ENCODE results near the gene KLHL4. TPM values are rescaled to one million over a fixed set of nuclear protein-coding genes. Genes with fewer than 3 reads are reported as not detected.
"Not testable (repeated sequence)": the region's sequence is repeated elsewhere in the genome, so short reads cannot be mapped to it uniquely, and the experiment has no call there.

Gene KLHL4
- not detected in 2 replicates for total RNA-seq (2014; rRNA removed; shearing (Covaris generic))

DNA sequence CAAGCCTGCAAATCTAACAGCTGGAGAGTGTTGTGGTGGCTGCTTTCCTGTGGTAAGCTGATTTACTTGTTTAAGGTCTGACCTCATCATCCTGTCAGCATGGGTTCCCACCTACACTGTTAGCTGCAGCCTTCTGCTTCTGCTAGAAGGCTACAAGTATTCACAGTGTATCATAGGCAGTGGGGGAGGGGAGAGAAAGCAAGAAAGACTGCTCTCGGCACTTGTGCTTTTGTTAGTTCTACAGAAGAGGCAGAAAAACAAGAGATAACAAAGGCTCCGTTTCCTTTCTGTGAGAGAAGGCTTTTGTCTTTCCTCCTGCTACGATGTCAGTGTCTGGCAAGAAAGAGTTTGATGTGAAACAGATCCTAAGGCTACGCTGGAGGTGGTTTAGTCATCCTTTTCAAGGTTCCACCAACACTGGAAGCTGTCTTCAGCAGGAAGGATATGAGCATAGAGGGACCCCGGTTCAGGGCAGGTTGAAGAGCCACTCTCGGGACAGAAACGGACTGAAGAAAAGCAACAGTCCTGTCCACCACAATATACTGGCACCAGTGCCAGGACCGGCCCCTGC, at the start of gene KLHL4:
Gene KLHL4, plus strand, starts transcription at position 232 of the 571 bp plus-strand sequence. Its CDS starts 92 bp downstream, at position 324.
- no peak for DNase-seq (ENCODE audit: low spot score)
- in situ Hi-C loops (cut with HindIII; ENCODE audit: low sequenced_read_pairs) = no loop called here

DNA sequence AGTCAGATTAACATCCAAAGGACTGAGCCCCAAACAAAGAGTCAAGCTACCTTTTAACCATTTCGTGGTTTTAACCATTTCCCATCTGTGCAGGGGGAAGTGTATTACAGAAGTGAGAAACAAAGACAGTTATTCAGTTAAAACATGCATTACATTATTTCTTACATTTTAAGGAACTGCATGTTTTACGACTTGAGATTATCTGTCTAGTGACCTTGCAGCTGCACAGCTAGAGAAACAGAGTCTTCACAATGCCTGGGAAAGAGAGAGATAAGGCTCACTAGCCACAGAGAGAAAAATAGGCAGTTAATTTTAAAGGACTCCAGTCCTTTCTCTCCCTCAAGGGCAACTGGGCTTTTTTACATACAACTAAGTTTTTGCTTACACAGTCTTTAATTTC, 48.7 kb upstream of the KLHL4 start:
- in situ Hi-C loops (cut with HindIII; ENCODE audit: low sequenced_read_pairs) = no loop called here
- DNase-seq (ENCODE audit: low spot score) = no peak

- in situ Hi-C loops (cut with HindIII; ENCODE audit: low sequenced_read_pairs) = no loop called here
- no peak for DNase-seq (ENCODE audit: low spot score)
Observed at GRCh38 chrX:87475793-87476192, 41.8 kb upstream of the KLHL4 start.

GRCh38 chrX:87478703-87479102, 38.9 kb upstream of the KLHL4 start:
- DNase-seq (ENCODE audit: low spot score); in situ Hi-C loops (cut with HindIII; ENCODE audit: low sequenced_read_pairs): not testable (repeated sequence)

DNA sequence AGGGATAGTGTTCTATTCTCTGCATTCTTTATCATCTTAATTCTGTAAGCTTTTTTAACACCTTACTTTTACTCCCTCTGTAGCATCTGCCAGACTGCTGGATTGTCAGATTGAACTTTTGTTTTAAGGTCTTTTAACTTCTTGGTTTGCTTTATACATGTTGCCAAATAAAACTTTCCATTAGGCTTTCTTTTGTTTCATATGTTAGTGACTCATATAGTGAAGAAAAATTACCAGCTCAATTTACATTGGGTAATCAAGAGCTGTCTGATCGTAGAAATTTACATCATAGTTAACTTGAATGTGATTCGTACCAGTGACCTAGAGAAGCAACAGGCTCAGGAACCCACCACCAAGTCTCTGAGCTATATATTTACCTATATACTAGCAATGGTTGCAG, 28.5 kb upstream of the KLHL4 start:
- no peak for DNase-seq (ENCODE audit: low spot score)
- in situ Hi-C loops (cut with HindIII; ENCODE audit: low sequenced_read_pairs) = no loop called here

DNA sequence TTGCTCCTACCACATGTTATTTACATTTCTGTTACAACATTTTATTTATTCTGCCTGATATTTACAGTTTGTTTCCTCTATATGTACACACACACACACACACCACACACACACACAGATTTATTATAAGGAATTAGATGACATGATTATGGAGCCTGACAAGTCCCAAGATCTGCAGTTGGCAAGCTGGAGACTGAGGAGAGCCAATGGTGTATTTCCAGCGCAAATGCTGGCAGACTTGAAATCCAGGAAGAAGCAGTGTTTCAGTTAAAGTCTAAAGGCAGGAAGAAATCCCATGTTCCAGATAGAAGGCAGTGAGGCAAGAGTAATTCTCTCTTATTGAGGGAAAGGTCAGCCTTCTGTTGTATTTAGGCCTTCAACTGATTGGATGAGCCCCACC, 1.8 kb upstream of the KLHL4 start:
- DNase-seq (ENCODE audit: low spot score) = no peak
- in situ Hi-C loops (cut with HindIII; ENCODE audit: low sequenced_read_pairs) = no loop called here

GRCh38 chrX:87516717-87517121, 883 bp upstream of the KLHL4 start:
- DNase-seq (ENCODE audit: low spot score) = no peak
- in situ Hi-C loops (cut with HindIII; ENCODE audit: low sequenced_read_pairs) = no loop called here

- in situ Hi-C loops (cut with HindIII; ENCODE audit: low sequenced_read_pairs) = no loop called here
- DNase-seq (ENCODE audit: low spot score) = no peak
Observed at GRCh38 chrX:87518504-87518903, 902 bp downstream of the KLHL4 start.

DNA sequence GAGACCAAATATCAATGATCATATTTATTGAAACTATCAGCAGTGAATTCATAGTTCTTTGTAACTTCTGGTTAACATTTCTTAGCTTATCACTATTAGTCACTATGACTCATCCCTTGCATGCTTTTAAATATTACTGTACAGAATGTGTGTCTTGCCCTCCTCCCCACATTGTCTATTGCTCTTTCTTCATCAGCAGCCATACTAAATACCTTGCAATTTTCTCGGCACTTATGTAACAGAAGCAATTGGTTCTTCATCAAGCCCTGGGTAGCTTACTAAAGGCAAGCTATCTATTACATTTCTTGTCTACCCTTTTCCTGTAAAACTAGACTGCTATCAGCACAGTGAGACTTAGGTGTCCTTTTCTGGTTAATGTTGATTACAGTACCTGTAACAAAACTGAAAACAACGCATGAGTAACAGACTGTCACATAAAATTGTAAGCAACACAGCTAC, 8.2 kb downstream of the KLHL4 start:
- no peak for DNase-seq (ENCODE audit: low spot score)
- in situ Hi-C loops (cut with HindIII; ENCODE audit: low sequenced_read_pairs) = no loop called here

DNA sequence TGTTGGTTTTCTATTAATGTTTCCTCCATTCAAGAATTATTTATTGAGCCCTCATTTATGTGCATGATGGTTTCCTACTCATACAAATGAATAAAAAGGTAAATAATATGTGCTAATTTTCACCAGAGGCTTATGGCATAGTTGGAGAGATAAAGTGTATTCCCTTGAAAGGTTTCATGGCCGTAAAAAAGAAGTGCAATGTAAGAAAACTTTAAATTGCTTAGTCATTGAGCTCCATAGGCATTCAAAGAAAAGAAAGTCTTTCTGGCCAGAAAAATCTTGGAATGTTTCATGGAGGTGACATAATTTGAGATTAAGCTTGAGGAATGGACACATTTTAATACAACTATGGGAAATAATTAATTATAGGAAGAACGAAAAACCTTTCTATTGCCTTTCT, 8.7 kb downstream of the KLHL4 start:
- in situ Hi-C loops (cut with HindIII; ENCODE audit: low sequenced_read_pairs) = no loop called here
- DNase-seq (ENCODE audit: low spot score) = no peak

GRCh38 chrX:87528487-87528886, 10.9 kb downstream of the KLHL4 start:
- no peak for DNase-seq (ENCODE audit: low spot score)
- in situ Hi-C loops (cut with HindIII; ENCODE audit: low sequenced_read_pairs) = no loop called here

- DNase-seq (ENCODE audit: low spot score) = no peak
- in situ Hi-C loops (cut with HindIII; ENCODE audit: low sequenced_read_pairs) = no loop called here
Observed at GRCh38 chrX:87571964-87572363, 54.4 kb downstream of the KLHL4 start.

- DNase-seq (ENCODE audit: low spot score) = no peak
- in situ Hi-C loops (cut with HindIII; ENCODE audit: low sequenced_read_pairs) = no loop called here
Observed at GRCh38 chrX:87572901-87573300, 55.3 kb downstream of the KLHL4 start.

DNA sequence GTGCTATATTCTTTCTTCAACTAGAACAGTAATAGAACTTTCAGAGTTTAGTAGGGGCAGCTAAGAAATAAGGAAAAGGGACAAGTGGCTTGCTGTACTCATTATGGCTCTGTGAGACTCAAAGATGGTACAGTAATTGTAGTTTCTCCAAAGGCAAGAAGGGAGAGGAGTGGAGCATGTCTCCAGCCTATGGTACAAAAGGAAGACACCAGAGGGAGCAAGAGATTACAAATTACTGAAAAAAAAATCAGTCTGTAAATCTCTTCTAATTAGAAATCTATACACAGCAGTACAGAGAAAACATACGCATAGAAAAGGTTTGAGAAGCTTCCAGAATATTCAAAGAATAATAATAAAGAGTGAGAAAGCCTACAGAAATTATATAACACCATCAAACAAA, 61.4 kb downstream of the KLHL4 start:
- in situ Hi-C loops (cut with HindIII; ENCODE audit: low sequenced_read_pairs) = no loop called here
- no peak for DNase-seq (ENCODE audit: low spot score)

GRCh38 chrX:87580862-87581261, 63.3 kb downstream of the KLHL4 start:
- DNase-seq (ENCODE audit: low spot score) = no peak
- in situ Hi-C loops (cut with HindIII; ENCODE audit: low sequenced_read_pairs) = no loop called here

- no peak for DNase-seq (ENCODE audit: low spot score)
- in situ Hi-C loops (cut with HindIII; ENCODE audit: low sequenced_read_pairs) = no loop called here
Observed at GRCh38 chrX:87582453-87582852, 64.9 kb downstream of the KLHL4 start.

DNA sequence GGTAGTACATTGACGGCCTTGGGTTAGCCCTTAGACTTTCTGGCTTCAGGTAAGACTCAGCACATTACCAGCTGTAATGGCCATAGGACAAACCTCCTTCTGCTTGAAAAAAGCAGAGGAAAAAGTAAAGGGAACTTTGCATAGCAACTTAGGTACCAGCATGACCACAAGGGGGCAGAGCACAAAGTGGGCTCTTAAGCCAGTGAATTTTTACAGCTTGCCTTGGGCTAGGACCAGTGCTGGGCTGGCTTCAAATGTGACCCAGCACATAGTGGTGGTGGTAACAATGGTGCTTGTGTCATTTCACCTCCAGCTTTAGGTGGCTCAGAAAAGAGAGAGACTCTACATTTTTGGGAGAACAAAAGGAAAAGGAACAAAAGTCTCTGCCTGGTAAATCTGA, 66.1 kb downstream of the KLHL4 start:
- in situ Hi-C loops (cut with HindIII; ENCODE audit: low sequenced_read_pairs) = no loop called here
- DNase-seq (ENCODE audit: low spot score) = no peak

DNA sequence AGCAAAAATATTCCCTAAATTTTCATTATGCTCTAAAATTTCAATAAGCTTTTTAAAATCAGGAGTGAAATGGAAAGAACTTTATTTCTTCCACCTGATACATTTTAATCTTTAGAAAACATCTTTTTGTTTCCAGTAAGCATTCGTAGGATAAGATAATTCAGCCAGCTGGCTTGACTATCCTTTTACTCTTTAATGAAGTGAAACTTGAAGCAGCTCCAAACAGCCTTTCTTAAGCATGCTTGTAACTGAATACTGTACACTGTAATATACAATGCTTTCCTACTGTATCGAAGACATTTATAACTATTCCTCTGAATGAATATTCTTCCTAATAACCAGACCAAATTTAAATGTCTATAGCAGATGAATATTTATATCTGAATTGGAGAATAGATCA, 98.8 kb downstream of the KLHL4 start:
- DNase-seq (ENCODE audit: low spot score) = no peak
- in situ Hi-C loops (cut with HindIII; ENCODE audit: low sequenced_read_pairs) = no loop called here

- in situ Hi-C loops (cut with HindIII; ENCODE audit: low sequenced_read_pairs) = no loop called here
- DNase-seq (ENCODE audit: low spot score) = no peak
Observed at GRCh38 chrX:87621697-87622096, 104.1 kb downstream of the KLHL4 start.

GRCh38 chrX:87626996-87627395, 109.4 kb downstream of the KLHL4 start:
- in situ Hi-C loops (cut with HindIII; ENCODE audit: low sequenced_read_pairs) = no loop called here

DNA sequence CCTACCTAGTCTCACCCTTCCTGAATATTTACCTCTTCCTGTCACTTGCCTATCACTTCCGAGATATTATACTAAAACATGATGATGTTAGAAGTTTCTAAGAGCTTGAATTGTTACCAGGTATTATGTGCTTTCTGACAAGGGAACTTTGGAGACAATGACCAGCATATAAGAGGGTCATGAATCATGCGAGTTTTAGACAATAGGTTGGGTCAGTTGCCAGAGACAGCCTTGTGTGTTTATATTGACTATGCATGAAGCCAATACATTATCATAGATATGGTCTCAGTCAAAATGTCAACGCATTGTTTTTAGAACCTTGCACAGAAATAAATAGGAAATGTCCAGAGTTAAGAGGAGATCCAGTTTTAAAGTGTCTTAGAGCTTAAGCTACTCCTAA, 116.8 kb downstream of the KLHL4 start:
- no peak for DNase-seq (ENCODE audit: low spot score)
- in situ Hi-C loops (cut with HindIII; ENCODE audit: low sequenced_read_pairs) = no loop called here

More at GRCh38 chrX:87626996-87627395, 109.4 kb downstream of the KLHL4 start:
- no peak for DNase-seq (ENCODE audit: low spot score)

DNA sequence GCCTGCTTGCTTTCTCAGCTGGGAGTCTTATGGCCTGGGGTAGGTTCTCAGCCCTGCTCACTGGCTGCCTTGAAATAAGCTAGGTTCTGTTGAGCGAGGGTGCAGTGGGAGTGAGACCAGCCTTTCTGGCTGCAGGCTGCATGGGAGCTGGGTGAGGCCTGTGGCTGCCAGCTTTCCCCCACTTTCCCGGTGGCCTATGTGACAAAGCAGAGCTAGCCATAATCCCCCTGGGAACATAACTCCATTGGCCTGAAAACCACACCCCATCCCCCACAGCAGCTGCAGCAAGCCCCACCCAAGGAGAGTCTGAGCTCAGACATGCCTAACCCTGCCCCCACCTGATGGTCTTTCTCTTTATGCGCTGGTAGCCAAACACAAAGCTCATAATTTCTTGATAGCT, 118.9 kb downstream of the KLHL4 start:
- DNase-seq (ENCODE audit: low spot score) = no peak
- in situ Hi-C loops (cut with HindIII; ENCODE audit: low sequenced_read_pairs) = no loop called here
